Measurements from ENCODE around the gene GAS7. TPM values are rescaled to one million over a fixed set of nuclear protein-coding genes. Genes with fewer than 3 reads are reported as not detected.

Gene GAS7
- total RNA-seq, 1 donor from 2014 or later = 2.9 TPM

DNA sequence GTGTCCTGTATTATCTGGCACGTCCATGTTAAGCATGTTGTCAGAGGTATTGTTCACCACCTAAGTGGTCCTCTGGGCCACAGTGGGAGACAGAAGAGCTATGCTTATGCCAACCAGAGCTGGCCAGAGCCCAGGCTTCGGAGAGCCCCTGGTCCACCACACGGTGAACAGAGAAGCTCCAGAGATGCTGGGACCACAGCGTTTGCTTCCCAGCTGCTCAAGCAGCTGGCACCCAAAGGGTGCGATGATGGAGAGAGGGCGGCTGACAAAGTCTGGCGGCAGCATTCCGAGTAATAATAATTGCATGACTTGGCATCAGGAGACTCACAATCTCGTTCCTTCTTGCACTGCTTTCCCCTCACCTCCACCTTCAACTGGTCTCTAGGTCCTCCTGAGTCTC, 257.6 kb downstream of the GAS7 start:
- Histone ChIP-seq H3K4me1 (no peaks in the 10 kb centered on the region), H3K9me3 (ENCODE audit: low read depth) (no peaks in the 10 kb centered on the region), H3K27ac (no peak overlapping the region), H2AFZ (replicated peaks) (no peak overlapping the region), H3K36me3 (no peaks in the 10 kb centered on the region), H3K27me3 (no peaks in the 10 kb centered on the region), H3K4me3 (no peak overlapping the region), H3F3A (ENCODE audit: low read depth) (no peaks in the 10 kb centered on the region), H3K79me2 (ENCODE audit: low read depth) (no peaks in the 10 kb centered on the region), H3K4me2 (no peak overlapping the region), H4K20me1 (ENCODE audit: low read depth) (no peaks in the 10 kb centered on the region), H3K9ac (no peak overlapping the region)
- Mint-ChIP-seq H3K27ac (no peak overlapping the region), H3K27me3 (ENCODE audit: insufficient read depth, low read depth) (peaks cover 4% of the 10 kb centered on the region), H3K9me3 (no peaks in the 10 kb centered on the region), H3K4me3 (no peak overlapping the region), H3K4me1 (no peaks in the 10 kb centered on the region), H3K36me3 (peaks cover 4% of the 10 kb centered on the region)
- no peak for DNase-seq (ENCODE audit: low spot score)
- TF ChIP-seq, protein P1, sequence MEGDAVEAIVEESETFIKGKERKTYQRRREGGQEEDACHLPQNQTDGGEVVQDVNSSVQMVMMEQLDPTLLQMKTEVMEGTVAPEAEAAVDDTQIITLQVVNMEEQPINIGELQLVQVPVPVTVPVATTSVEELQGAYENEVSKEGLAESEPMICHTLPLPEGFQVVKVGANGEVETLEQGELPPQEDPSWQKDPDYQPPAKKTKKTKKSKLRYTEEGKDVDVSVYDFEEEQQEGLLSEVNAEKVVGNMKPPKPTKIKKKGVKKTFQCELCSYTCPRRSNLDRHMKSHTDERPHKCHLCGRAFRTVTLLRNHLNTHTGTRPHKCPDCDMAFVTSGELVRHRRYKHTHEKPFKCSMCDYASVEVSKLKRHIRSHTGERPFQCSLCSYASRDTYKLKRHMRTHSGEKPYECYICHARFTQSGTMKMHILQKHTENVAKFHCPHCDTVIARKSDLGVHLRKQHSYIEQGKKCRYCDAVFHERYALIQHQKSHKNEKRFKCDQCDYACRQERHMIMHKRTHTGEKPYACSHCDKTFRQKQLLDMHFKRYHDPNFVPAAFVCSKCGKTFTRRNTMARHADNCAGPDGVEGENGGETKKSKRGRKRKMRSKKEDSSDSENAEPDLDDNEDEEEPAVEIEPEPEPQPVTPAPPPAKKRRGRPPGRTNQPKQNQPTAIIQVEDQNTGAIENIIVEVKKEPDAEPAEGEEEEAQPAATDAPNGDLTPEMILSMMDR (IDR thresholded peaks at IDR 0.05) = no peak
- no peak for TF ChIP-seq EZH2phosphoT487 (IDR thresholded peaks at IDR 0.05)
- no peak for TF ChIP-seq EZH2 (IDR thresholded peaks at IDR 0.05)

DNA sequence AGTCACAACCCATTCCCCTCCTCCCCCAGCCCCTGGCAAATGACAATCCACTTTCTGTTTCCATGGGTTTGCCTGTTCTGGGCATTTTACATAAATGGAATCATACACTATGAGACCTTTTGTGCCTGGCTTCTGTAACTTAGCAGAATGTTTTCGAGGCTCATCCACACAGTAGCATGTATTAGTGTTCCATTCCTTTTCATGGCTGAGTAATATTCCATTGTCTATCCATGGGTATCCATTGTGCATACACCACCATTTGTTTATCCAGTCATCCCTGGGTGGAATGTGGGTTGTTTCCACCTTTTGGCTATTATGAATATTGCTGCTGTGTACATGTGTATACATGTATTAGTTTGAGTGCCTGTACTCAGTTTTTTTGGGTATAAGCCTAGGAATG, 259.6 kb downstream of the GAS7 start:
- Mint-ChIP-seq H3K9me3 (no peaks in the 10 kb centered on the region), H3K4me1 (peaks cover 3% of the 10 kb centered on the region), H3K36me3 (peaks cover 4% of the 10 kb centered on the region), H3K27ac (no peak overlapping the region), H3K27me3 (ENCODE audit: insufficient read depth, low read depth) (peaks cover 6% of the 10 kb centered on the region), H3K4me3 (no peak overlapping the region)
- no peaks in the 10 kb centered on the region for H3K9me3 ChIP-seq (ENCODE audit: low read depth)
- H3K36me3 ChIP-seq = no peaks in the 10 kb centered on the region
- H3K4me2 ChIP-seq = no peak overlapping the region
- H2AFZ ChIP-seq (replicated peaks) = no peak overlapping the region
- H3K79me2 ChIP-seq (ENCODE audit: low read depth) = no peaks in the 10 kb centered on the region
- no peak overlapping the region for H3K4me3 ChIP-seq
- DNase-seq (ENCODE audit: low spot score) = no peak
- no peak overlapping the region for H3K27ac ChIP-seq
- TF ChIP-seq, protein P1 (IDR thresholded peaks at IDR 0.05) = no peak
- no peak for TF ChIP-seq EZH2phosphoT487 (IDR thresholded peaks at IDR 0.05)
- TF ChIP-seq EZH2 (IDR thresholded peaks at IDR 0.05) = no peak
- H3K27me3 ChIP-seq = no peaks in the 10 kb centered on the region
- no peaks in the 10 kb centered on the region for H3F3A ChIP-seq (ENCODE audit: low read depth)
- H4K20me1 ChIP-seq (ENCODE audit: low read depth) = no peaks in the 10 kb centered on the region
- no peak overlapping the region for H3K9ac ChIP-seq
- H3K4me1 ChIP-seq = no peaks in the 10 kb centered on the region

DNA sequence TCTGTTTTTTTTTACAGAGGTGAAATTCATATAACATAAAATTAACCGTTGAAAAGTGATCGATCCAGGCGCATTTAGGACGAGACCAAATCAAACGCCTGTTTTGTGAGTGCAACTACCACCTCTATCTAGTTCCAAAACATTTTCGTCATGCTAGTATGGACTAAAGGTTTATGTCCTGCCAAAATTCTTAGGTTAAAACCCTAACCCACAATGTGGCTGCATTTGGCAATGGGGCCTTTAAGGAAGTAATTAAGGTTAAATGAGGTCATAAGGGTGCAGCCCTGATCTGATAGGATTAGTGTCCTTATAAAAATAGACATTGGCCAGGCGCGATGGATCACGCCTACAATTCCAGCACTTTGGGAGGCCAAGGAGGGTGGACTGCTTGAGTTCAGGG, 260.5 kb downstream of the GAS7 start:
- peaks cover 4% of the 10 kb centered on the region for H3K36me3 Mint-ChIP-seq
- H3K4me2 ChIP-seq = no peak overlapping the region
- no peak overlapping the region for H3K27ac ChIP-seq

More for the DNA sequence above, 260.5 kb downstream of the GAS7 start:
- Histone ChIP-seq H3K9ac (no peak overlapping the region), H3K9me3 (ENCODE audit: low read depth) (no peaks in the 10 kb centered on the region), H4K20me1 (ENCODE audit: low read depth) (no peaks in the 10 kb centered on the region), H3K27me3 (no peaks in the 10 kb centered on the region), H3K79me2 (ENCODE audit: low read depth) (no peaks in the 10 kb centered on the region), H2AFZ (replicated peaks) (no peak overlapping the region), H3K4me3 (no peak overlapping the region), H3F3A (ENCODE audit: low read depth) (no peaks in the 10 kb centered on the region), H3K36me3 (no peaks in the 10 kb centered on the region), H3K4me1 (no peaks in the 10 kb centered on the region)
- TF ChIP-seq EZH2phosphoT487 (IDR thresholded peaks at IDR 0.05) (no peak), EZH2 (IDR thresholded peaks at IDR 0.05) (no peak)
- TF ChIP-seq, protein P1 (IDR thresholded peaks at IDR 0.05) = no peak
- no peak for DNase-seq (ENCODE audit: low spot score)
- Mint-ChIP-seq H3K27ac (no peak overlapping the region), H3K9me3 (no peaks in the 10 kb centered on the region), H3K4me3 (no peak overlapping the region), H3K27me3 (ENCODE audit: insufficient read depth, low read depth) (peaks cover 6% of the 10 kb centered on the region), H3K4me1 (peaks cover 3% of the 10 kb centered on the region)
